Gastrocnemius medialis (tissue), 4 donors: ENCODE measurements around the gene OR8G5.

ENCODE experiments used
- POLR2A ChIP-seq, 2 donors: fragments of 450-650 bp; IDR thresholded peaks; one replicate each; pipeline ENCODE4 v1.6.1; 2017; ENCODE audit warnings: antibody characterized with exemption in 2 of 2, mild to moderate bottlenecking in 2 of 2, moderate library complexity in 2 of 2
- TF ChIP-seq, protein P1 (sequence below), 5 experiments: fragments of 450-650 bp in 3 of 5; fragments of 200-600 bp in 2 of 5; sonication (generic) in 2 of 5; IDR thresholded peaks in 4 of 5; conservative IDR thresholded peaks in 1 of 5; 1 replicate in 4 of 5; 2 replicates in 1 of 5; pipeline ENCODE4 v1.5.1; 2016 to 2019; ENCODE audit warnings: antibody characterized with exemption in 5 of 5, mild to moderate bottlenecking in 3 of 5, moderate library complexity in 3 of 5

DNA sequence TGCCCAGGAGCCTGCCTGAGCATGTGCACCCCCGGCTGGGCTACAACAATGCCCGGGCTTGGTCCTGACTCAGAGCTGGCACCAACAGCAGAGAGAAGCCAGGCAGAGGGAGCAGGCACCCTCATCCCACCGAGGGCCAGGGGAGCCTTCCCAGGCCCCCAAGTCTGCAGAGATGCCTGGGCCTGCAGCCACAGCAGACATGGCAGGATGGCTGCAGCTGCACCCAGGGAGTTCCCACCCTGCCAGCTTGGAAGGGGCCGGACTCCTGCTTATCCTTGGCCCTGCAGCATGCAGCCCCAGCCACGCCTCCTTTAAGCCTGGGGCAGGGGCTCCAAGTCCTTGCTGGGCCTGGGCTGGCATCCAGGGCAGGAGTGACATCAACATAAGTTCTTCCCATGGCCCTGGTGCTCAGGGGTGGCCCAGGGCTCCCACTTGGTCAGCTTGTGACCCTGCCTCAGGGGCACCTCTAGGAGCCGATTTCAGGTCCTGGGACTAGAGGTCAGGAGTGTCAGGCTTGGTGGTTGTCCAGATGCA, 46.3 kb upstream of the OR8G5 start:
- TF ChIP-seq, protein P1, sequence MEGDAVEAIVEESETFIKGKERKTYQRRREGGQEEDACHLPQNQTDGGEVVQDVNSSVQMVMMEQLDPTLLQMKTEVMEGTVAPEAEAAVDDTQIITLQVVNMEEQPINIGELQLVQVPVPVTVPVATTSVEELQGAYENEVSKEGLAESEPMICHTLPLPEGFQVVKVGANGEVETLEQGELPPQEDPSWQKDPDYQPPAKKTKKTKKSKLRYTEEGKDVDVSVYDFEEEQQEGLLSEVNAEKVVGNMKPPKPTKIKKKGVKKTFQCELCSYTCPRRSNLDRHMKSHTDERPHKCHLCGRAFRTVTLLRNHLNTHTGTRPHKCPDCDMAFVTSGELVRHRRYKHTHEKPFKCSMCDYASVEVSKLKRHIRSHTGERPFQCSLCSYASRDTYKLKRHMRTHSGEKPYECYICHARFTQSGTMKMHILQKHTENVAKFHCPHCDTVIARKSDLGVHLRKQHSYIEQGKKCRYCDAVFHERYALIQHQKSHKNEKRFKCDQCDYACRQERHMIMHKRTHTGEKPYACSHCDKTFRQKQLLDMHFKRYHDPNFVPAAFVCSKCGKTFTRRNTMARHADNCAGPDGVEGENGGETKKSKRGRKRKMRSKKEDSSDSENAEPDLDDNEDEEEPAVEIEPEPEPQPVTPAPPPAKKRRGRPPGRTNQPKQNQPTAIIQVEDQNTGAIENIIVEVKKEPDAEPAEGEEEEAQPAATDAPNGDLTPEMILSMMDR (IDR thresholded peaks at IDR 0.05 in 4 of 5, conservative IDR thresholded peaks at IDR 0.05 in 1 of 5) = no peak
- no peak for TF ChIP-seq POLR2A (IDR thresholded peaks at IDR 0.05)
